GM19351 (cell line): ENCODE data around the gene SUDS3.

Experiments used
- ATAC-seq: cut with Tn5 transposase; IDR thresholded peaks from one replicate; pipeline ENCODE4 v1.9.1; 2021; ENCODE audit warnings: mild to moderate bottlenecking, moderate library complexity; ENCODE audit not compliant: unreplicated experiment

The SUDS3 gene

GRCh38 chr12:118436986-118437385, 60.6 kb downstream of the SUDS3 start:
- no peak for ATAC-seq

DNA sequence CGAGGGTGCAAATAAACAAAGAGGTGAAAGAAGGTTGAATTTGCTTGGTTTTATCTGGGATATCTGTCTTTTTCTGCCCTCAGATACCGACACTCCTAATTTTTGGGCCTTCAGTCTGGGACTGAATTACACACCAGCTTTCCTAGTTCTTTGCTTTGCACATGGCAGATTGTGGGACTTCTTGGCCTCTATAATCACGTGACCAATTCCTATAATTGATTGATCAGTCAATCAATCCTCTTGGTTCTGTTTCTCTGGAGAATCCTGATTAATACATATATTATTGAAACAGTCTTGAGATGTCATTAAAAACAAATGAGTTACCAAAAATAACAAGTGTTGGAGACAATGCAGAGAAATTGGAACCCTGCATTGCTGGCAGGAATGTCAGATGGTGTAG, 62.7 kb downstream of the SUDS3 start:
- ATAC-seq = no peak

DNA sequence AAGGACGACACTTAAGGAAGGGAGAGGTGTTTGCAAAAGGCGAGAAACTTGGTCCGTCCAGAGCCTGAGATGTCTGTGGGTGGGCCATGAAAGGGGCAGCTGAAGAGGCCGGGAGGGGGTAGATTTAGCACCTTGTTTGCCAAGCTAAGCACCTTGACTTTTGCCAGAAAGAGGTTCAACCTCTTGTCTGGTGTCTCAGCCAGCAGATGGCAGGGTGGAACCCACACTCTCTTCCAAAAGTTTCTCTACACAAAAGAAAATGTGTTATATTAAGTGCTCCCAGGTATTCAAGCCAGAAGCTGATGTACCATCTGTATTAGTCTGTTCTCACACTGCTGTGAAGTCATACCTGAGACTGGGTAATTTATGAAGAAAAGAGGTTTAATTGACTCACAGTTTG, 69.9 kb downstream of the SUDS3 start:
- ATAC-seq = no peak

DNA sequence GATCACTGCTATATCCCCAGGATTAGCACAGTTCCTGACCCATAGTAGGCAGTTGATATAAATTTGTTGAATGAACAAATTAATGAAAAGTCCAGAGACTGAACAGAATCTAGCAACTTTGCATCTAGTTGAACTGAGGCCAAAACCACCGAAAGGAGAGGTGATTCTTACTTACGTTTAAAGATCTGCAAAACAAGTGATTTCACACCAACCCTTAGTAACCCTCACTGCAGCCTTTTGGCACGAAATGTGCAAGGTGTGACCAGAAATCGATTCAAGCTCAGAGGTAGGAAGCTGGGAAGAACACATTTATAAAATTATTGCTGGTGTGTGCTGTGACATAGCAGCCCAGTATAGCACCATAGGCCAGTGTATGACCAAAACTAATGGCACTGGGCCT, 70.8 kb downstream of the SUDS3 start:
- ATAC-seq = no peak

- ATAC-seq = no peak
Observed at GRCh38 chr12:118448341-118448740, 72.0 kb downstream of the SUDS3 start.

DNA sequence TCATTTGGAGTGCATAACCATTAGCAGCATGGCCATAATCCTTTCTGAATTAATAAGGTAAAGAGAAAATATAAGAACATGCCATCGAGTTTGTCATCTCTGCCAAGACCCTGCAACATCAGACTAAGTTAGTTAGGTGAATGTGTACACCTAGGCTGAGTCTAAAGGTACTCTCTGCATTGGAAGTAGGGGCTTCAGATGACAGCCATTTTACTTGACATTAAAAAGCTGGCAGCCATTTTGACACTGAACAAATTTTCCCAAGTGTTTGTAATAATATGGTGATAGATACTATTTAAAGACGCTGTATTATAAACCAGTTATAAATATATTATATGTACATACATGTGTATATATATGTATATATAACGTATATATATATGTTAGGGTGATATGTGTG, 79.0 kb downstream of the SUDS3 start:
- ATAC-seq = no peak

DNA sequence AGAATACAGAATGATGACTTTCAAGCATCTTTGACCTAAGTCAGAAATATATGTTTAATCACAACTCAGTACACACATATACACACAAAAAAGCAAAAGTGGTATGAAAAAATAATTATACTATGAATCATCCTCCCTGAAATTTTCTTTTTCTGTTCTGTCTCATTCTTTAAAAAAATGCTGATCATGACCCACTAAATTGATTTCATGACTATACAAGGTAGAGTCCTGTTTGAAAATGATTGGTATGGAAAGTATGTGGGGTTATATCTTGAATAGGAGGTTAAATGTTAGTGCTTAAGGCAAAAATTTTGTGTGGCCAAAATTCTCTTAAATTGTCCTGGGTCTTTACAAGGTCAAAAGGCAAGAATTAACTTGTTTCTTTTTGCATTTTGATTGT, 80.4 kb downstream of the SUDS3 start:
- no peak for ATAC-seq

GRCh38 chr12:118459110-118459509, 82.8 kb downstream of the SUDS3 start:
- ATAC-seq = no peak

GRCh38 chr12:118463677-118464076, 87.3 kb downstream of the SUDS3 start:
- no peak for ATAC-seq

GRCh38 chr12:118465706-118466105, 89.4 kb downstream of the SUDS3 start:
- no peak for ATAC-seq
